Stomach (tissue), 4 donors: ENCODE results near the gene HYDIN.

ENCODE experiments used
- EP300 ChIP-seq: sonication (generic); formaldehyde crosslinking; IDR thresholded peaks from one replicate; pipeline ENCODE4 v1.6.1; 2017; ENCODE audit warnings: antibody characterized with exemption
- POLR2A ChIP-seq, 4 donors: fragments of 450-650 bp; IDR thresholded peaks; one replicate each; pipeline ENCODE4 v1.6.1; 2016; ENCODE audit warnings: antibody characterized with exemption in 4 of 4, control low read depth in 2 of 4, mild to moderate bottlenecking in 1 of 4, moderate library complexity in 1 of 4
- POLR2AphosphoS5 ChIP-seq, 3 donors: sonication (generic); formaldehyde crosslinking; IDR thresholded peaks; one replicate each; pipeline ENCODE4 v1.6.1; 2016; ENCODE audit warnings: antibody characterized with exemption in 3 of 3
- TF ChIP-seq, protein P1 (sequence below), 7 experiments: fragments of 450-650 bp in 4 of 7; fragments of 200-600 bp in 3 of 7; sonication (generic) in 3 of 7; IDR thresholded peaks; one replicate each; pipeline ENCODE4 v1.5.1; 2016 to 2019; ENCODE audit warnings: antibody characterized with exemption in 7 of 7, control low read depth in 2 of 7, mild to moderate bottlenecking in 1 of 7

DNA sequence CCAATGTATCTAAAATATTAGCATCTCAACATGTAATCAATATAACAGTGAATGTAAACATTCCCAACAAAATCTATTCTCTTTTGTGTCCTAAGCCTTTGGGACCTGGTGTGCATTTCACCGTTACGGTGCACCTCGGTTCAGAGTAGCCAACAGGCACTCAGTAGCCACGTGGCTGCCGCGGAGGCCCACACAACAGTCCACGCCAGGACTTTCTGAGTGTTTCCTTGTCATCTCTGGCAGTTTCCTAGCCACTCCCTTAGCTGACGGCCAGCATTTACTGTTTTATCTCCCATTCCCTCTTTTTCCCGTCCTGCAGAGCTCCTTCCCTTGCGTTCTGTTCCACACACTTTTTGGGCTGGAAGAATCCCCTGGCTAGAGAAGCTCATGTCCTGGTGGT, 465.9 kb downstream of the HYDIN start:
- TF ChIP-seq POLR2A (IDR thresholded peaks at IDR 0.05) (no peak), EP300 (no peak), POLR2AphosphoS5 (IDR thresholded peaks at IDR 0.05) (no peak)
- TF ChIP-seq, protein P1, sequence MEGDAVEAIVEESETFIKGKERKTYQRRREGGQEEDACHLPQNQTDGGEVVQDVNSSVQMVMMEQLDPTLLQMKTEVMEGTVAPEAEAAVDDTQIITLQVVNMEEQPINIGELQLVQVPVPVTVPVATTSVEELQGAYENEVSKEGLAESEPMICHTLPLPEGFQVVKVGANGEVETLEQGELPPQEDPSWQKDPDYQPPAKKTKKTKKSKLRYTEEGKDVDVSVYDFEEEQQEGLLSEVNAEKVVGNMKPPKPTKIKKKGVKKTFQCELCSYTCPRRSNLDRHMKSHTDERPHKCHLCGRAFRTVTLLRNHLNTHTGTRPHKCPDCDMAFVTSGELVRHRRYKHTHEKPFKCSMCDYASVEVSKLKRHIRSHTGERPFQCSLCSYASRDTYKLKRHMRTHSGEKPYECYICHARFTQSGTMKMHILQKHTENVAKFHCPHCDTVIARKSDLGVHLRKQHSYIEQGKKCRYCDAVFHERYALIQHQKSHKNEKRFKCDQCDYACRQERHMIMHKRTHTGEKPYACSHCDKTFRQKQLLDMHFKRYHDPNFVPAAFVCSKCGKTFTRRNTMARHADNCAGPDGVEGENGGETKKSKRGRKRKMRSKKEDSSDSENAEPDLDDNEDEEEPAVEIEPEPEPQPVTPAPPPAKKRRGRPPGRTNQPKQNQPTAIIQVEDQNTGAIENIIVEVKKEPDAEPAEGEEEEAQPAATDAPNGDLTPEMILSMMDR (IDR thresholded peaks at IDR 0.05): no peak
